Stomach (tissue), 4 donors: ENCODE data around the gene PDE4D.

ENCODE experiments used
- EP300 ChIP-seq: sonication (generic); formaldehyde crosslinking; IDR thresholded peaks from one replicate; pipeline ENCODE4 v1.6.1; 2017; ENCODE audit warnings: antibody characterized with exemption
- POLR2A ChIP-seq, 4 donors: fragments of 450-650 bp; IDR thresholded peaks; one replicate each; pipeline ENCODE4 v1.6.1; 2016; ENCODE audit warnings: antibody characterized with exemption in 4 of 4, control low read depth in 2 of 4, mild to moderate bottlenecking in 1 of 4, moderate library complexity in 1 of 4
- POLR2AphosphoS5 ChIP-seq, 3 donors: sonication (generic); formaldehyde crosslinking; IDR thresholded peaks; one replicate each; pipeline ENCODE4 v1.6.1; 2016; ENCODE audit warnings: antibody characterized with exemption in 3 of 3

GRCh38 chr5:59099995-59100345 lies 793.6 kb downstream of the PDE4D start:
- TF ChIP-seq EP300 (no peak), POLR2AphosphoS5 (IDR thresholded peaks at IDR 0.05) (no peak), POLR2A (IDR thresholded peaks at IDR 0.05) (no peak)
